ENCODE data around the gene FLNB. TPM values are rescaled to one million over a fixed set of nuclear protein-coding genes. Genes with fewer than 3 reads are reported as not detected.

FLNB gene
- total RNA-seq, 1 donor from 2014 or later: 80.9 TPM

DNA sequence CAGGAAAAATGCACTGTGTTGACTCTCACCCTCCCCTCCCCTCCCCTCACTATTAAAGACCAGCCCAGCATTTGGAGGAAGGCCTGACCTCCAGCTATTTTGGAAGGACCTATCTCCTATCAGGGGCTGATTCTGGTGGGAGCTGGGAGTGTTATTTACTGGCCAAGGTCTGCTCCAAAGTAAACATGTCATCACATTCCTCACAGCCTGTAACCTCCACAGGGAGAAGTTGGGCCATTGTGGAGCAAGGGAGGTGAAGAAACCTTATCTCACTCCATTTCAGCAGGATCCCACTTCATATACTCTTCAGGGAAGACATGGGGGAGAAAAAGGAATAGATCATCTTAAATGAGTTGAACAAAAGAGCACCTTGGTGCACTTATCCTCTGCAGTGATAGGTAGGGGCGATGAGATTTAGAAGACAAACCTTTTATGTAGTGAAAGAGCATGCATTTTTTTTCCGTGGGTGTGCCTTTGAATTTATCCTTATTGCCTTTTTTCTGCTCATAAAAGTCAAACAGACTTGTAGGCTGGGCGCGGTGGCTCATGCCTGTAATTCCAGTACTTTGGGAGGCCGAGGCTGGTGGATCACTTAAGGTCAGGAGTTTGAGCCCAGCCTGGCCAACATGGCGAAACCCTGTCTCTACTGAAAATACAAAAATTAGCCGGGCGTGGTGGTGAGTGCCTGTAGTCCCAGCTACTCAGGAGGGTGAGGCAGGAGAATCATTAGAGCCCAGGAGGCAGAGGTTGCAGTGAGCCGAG, 15.6 kb upstream of the FLNB start:
- no peak overlapping the region for H3K4me3 ChIP-seq (ENCODE audit: low read length in 3 of 3)
- no peak overlapping the region for H3K27ac ChIP-seq (ENCODE audit: low read depth, low read length)
- no peaks in the 10 kb centered on the region for H3K9me3 ChIP-seq (ENCODE audit: control insufficient read depth in 3 of 3, low read length in 3 of 3)
- H3K4me1 ChIP-seq (ENCODE audit: control insufficient read depth in 3 of 3, insufficient read depth in 3 of 3, low read length in 3 of 3): no peaks in the 10 kb centered on the region
- no peak overlapping the region for H3K9ac ChIP-seq (ENCODE audit: low read depth in 1 of 3, low read length in 3 of 3)
- H3K36me3 ChIP-seq (ENCODE audit: control insufficient read depth in 3 of 3, insufficient read depth in 3 of 3, low read length in 3 of 3): no peaks in the 10 kb centered on the region
- no peaks in the 10 kb centered on the region for H3K27me3 ChIP-seq (ENCODE audit: control insufficient read depth in 3 of 3, insufficient read depth in 3 of 3, low read length in 3 of 3)

DNA sequence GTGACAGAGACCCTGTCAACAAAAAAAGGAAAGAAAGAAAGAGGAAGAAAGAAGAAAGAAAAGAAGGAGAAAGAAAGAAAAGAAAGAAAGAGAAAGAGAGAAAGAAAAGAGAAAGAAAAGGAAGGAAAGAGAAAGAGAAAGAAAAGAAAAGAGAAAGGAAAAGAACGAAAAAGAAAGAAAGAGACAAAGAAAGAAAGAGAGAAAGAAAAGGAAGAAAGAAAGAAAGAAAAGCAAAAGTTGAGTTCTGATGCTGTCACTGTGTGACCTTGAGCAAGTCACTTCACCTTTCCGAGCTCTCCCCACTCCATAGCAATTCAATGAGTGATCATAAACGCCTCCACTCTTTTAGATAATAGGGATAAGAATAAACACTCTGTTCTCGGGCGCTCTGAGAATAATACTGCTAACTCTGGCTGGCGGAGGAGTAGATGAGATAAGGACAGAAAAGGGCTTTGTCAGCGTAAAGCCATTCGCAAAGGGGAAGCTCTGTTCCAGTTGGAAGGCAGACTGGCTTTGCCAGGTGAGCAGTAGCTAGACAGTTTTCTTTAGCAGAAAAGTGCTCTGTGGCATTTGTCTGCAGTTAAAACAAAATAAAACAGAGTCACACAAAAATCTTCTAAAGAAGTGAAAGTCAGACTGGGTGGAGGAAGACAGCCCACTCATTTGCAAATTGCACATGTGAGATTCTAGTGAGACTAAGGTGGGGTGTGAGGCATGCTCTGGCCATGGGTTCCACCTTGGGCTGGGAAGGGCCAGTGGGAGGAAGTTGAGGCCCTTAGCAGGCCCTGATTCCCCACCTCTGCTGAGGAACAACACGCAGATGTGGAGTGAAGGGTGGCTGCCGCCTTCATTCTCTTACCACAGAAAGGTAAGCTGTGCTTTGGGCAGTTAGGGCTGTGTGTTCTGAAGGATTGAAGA, 9.6 kb upstream of the FLNB start:
- no peaks in the 10 kb centered on the region for H3K4me1 ChIP-seq (ENCODE audit: control insufficient read depth in 3 of 3, insufficient read depth in 3 of 3, low read length in 3 of 3)
- H3K9me3 ChIP-seq (ENCODE audit: control insufficient read depth in 3 of 3, low read length in 3 of 3): no peaks in the 10 kb centered on the region
- H3K9ac ChIP-seq (ENCODE audit: low read depth in 1 of 3, low read length in 3 of 3): no peak overlapping the region
- no peak overlapping the region for H3K4me3 ChIP-seq (ENCODE audit: low read length in 3 of 3)
- H3K27ac ChIP-seq (ENCODE audit: low read depth, low read length): no peak overlapping the region
- no peaks in the 10 kb centered on the region for H3K27me3 ChIP-seq (ENCODE audit: control insufficient read depth in 3 of 3, insufficient read depth in 3 of 3, low read length in 3 of 3)
- H3K36me3 ChIP-seq (ENCODE audit: control insufficient read depth in 3 of 3, insufficient read depth in 3 of 3, low read length in 3 of 3): no peaks in the 10 kb centered on the region

DNA sequence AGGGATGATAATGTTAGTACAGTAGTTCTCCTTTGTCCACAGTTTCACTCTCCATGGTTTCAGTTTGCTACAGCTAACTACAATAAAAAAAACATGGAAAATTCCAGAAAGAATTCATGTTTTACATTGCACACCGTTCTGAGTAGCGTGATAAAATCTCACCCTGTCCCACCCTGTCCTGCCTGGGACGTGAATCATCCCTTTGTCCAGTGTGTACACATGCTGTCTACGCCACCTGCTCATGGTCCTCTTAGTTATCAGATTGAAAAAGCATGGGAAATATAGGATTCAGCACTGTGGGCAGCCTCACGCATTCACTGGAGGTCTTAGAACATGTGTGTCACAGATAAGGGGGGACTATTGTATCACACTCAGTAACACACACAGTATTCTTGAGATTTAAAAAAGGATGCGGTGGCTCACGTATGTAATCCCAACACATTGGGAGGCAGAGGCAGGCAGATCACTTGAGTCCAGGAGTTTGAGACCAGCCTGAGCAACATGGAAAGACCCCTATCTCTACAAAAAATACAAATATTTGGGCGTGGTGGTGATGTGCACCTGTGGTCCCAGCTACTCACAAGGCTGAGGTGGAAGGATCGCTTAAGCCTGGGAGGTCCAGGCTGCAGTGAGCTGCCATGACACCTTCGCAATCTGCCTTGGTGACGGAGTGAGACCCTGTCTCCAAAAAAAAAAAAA, 8.7 kb upstream of the FLNB start:
- no peak overlapping the region for H3K27ac ChIP-seq (ENCODE audit: low read depth, low read length)

DNA sequence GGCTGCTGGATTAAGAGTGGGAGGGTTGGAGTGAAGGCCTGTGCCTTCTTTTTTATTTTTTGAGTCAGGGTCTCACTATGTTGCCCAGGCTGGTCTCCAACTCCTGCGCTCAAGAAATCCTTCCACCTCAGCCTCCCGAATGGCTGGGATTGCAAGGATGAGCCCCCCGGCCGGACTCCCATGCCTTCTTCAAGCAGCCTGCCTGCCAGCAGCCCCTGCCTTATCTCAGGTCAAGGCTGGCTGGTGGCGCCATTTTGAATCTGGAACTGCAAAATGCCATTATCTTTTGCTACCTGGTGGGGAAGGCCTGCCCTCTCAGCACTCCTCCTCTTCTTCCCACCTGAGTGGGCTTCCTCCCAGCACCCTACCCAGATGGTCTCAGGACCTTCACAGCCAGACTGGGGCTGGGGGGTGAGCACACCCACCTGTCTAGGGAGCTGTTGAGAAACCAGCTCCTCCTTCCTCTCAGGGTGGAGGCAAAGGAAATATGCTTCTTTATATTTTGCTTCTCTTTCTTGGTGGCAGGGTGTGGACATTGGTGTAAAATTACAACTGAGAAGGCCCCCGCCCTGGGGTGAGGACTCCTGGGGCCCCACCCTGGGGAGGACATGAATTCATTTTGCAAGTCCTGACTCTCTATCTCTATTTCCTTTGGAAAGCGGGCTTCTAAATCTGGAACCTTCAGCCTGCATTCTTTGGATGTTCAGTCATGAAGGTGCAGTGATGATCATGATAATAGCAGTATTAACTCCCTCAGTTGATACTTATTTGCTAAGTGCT, 7.7 kb upstream of the FLNB start:
- Histone ChIP-seq H3K27me3 (ENCODE audit: control insufficient read depth in 3 of 3, insufficient read depth in 3 of 3, low read length in 3 of 3) (no peaks in the 10 kb centered on the region), H3K27ac (ENCODE audit: low read depth, low read length) (no peak overlapping the region), H3K4me1 (ENCODE audit: control insufficient read depth in 3 of 3, insufficient read depth in 3 of 3, low read length in 3 of 3) (no peaks in the 10 kb centered on the region), H3K9ac (ENCODE audit: low read depth in 1 of 3, low read length in 3 of 3) (no peak overlapping the region), H3K9me3 (ENCODE audit: control insufficient read depth in 3 of 3, low read length in 3 of 3) (no peaks in the 10 kb centered on the region), H3K36me3 (ENCODE audit: control insufficient read depth in 3 of 3, insufficient read depth in 3 of 3, low read length in 3 of 3) (no peaks in the 10 kb centered on the region), H3K4me3 (ENCODE audit: low read length in 3 of 3) (no peak overlapping the region)

More for the DNA sequence above, 8.7 kb upstream of the FLNB start:
- no peaks in the 10 kb centered on the region for H3K36me3 ChIP-seq (ENCODE audit: control insufficient read depth in 3 of 3, insufficient read depth in 3 of 3, low read length in 3 of 3)
- no peaks in the 10 kb centered on the region for H3K9me3 ChIP-seq (ENCODE audit: control insufficient read depth in 3 of 3, low read length in 3 of 3)
- H3K9ac ChIP-seq (ENCODE audit: low read depth in 1 of 3, low read length in 3 of 3): no peak overlapping the region
- H3K27me3 ChIP-seq (ENCODE audit: control insufficient read depth in 3 of 3, insufficient read depth in 3 of 3, low read length in 3 of 3): no peaks in the 10 kb centered on the region
- no peaks in the 10 kb centered on the region for H3K4me1 ChIP-seq (ENCODE audit: control insufficient read depth in 3 of 3, insufficient read depth in 3 of 3, low read length in 3 of 3)
- H3K4me3 ChIP-seq (ENCODE audit: low read length in 3 of 3): no peak overlapping the region

DNA sequence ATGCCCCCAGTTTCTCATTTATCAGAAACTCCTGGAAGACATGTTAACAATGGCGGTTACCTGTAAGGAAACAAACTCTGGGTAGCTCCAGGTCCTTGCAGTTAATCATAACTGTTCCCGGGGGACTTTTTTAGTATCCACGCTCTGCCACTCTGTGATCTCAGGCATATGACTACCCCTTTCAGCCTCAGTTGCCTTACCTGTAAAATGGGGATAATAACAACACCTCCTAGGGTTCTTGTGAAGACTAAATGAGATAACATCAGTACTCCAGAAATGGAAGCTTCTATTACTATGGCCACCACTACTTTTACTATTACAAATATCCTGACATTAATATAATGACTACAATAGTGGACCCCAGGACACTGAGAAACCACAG, 7.1 kb upstream of the FLNB start:
- no peaks in the 10 kb centered on the region for H3K4me1 ChIP-seq (ENCODE audit: control insufficient read depth in 3 of 3, insufficient read depth in 3 of 3, low read length in 3 of 3)
- no peaks in the 10 kb centered on the region for H3K27me3 ChIP-seq (ENCODE audit: control insufficient read depth in 3 of 3, insufficient read depth in 3 of 3, low read length in 3 of 3)
- H3K9me3 ChIP-seq (ENCODE audit: control insufficient read depth in 3 of 3, low read length in 3 of 3): no peaks in the 10 kb centered on the region
- no peak overlapping the region for H3K4me3 ChIP-seq (ENCODE audit: low read length in 3 of 3)
- H3K36me3 ChIP-seq (ENCODE audit: control insufficient read depth in 3 of 3, insufficient read depth in 3 of 3, low read length in 3 of 3): no peaks in the 10 kb centered on the region
- no peak overlapping the region for H3K27ac ChIP-seq (ENCODE audit: low read depth, low read length)
- H3K9ac ChIP-seq (ENCODE audit: low read depth in 1 of 3, low read length in 3 of 3): no peak overlapping the region

DNA sequence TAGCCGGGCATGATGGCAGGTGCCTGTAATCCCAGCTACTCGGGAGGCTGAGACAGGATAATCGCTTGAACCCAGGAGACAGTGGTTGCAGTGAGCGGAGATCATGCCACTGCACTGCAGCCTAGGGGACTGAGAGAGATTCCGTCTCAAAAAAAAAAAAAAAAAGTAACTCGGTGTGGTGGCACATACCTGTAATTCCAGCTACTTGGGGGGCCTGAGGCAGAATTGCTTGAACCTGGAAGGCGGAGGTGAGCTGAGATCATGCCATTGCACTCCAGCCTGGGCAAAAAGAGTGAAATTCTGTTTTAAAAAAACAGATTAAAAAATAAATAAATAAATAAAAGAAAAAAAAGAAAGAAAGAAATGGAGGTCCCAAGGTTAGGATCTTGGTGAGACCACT, 6.2 kb upstream of the FLNB start:
- H3K9me3 ChIP-seq (ENCODE audit: control insufficient read depth in 3 of 3, low read length in 3 of 3): no peaks in the 10 kb centered on the region
- no peaks in the 10 kb centered on the region for H3K4me1 ChIP-seq (ENCODE audit: control insufficient read depth in 3 of 3, insufficient read depth in 3 of 3, low read length in 3 of 3)
- no peaks in the 10 kb centered on the region for H3K36me3 ChIP-seq (ENCODE audit: control insufficient read depth in 3 of 3, insufficient read depth in 3 of 3, low read length in 3 of 3)
- H3K9ac ChIP-seq (ENCODE audit: low read depth in 1 of 3, low read length in 3 of 3): no peak overlapping the region
- H3K27ac ChIP-seq (ENCODE audit: low read depth, low read length): no peak overlapping the region
- no peaks in the 10 kb centered on the region for H3K27me3 ChIP-seq (ENCODE audit: control insufficient read depth in 3 of 3, insufficient read depth in 3 of 3, low read length in 3 of 3)
- H3K4me3 ChIP-seq (ENCODE audit: low read length in 3 of 3): no peak overlapping the region

DNA sequence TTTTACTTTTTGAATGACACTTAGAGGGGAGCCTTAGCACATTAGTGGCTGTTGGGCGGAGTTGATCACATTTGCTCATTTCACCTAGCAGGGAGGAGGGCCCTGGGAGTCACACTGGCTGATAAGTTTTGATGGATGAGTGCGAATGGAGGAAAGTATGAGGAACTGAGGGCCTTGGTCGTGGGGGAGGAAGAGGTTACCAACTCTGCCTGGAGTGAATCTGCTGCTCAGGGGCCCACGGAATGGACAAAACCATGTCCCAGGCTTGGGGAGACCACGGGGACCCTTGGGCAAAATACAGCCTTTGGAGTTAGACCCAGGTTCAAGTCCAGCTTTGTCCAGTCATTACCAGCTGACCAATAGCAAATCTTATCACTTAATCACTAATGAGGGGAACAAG, 5.1 kb upstream of the FLNB start:
- Histone ChIP-seq H3K9me3 (ENCODE audit: control insufficient read depth in 3 of 3, low read length in 3 of 3) (no peaks in the 10 kb centered on the region), H3K4me3 (ENCODE audit: low read length in 3 of 3) (no peak overlapping the region), H3K36me3 (ENCODE audit: control insufficient read depth in 3 of 3, insufficient read depth in 3 of 3, low read length in 3 of 3) (no peaks in the 10 kb centered on the region), H3K27me3 (ENCODE audit: control insufficient read depth in 3 of 3, insufficient read depth in 3 of 3, low read length in 3 of 3) (no peaks in the 10 kb centered on the region), H3K27ac (ENCODE audit: low read depth, low read length) (no peak overlapping the region), H3K9ac (ENCODE audit: low read depth in 1 of 3, low read length in 3 of 3) (no peak overlapping the region), H3K4me1 (ENCODE audit: control insufficient read depth in 3 of 3, insufficient read depth in 3 of 3, low read length in 3 of 3) (no peaks in the 10 kb centered on the region)

DNA sequence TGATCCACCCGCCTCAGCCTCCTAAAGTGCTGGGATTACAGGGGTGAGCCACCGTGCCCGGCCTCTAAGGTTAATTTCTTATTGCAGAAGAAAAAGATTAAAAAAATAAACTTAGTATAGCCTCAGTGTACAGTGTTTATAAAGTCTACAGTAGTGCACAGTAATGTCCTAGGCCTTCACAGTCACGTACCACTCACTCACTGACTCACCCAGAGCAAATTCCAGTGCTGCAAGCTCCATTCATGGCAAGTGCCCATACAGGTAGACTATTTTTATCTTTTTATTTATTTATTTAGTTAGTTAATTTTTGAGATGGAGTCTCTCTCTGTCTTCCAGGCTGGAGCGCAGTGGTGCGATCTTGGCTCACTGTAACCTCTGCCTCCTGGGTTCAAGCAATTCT, 3.2 kb upstream of the FLNB start:
- H3K4me1 ChIP-seq (ENCODE audit: control insufficient read depth in 3 of 3, insufficient read depth in 3 of 3, low read length in 3 of 3): peaks cover 10 to 16% (median 16%) of the 10 kb centered on the region in 3 donors
- no peak overlapping the region for H3K27ac ChIP-seq (ENCODE audit: low read depth, low read length)
- H3K27me3 ChIP-seq (ENCODE audit: control insufficient read depth in 3 of 3, insufficient read depth in 3 of 3, low read length in 3 of 3): peaks cover 2 to 17% (median 14%) of the 10 kb centered on the region in 3 donors
- no peaks in the 10 kb centered on the region for H3K36me3 ChIP-seq (ENCODE audit: control insufficient read depth in 3 of 3, insufficient read depth in 3 of 3, low read length in 3 of 3)
- no peak overlapping the region for H3K9ac ChIP-seq (ENCODE audit: low read depth in 1 of 3, low read length in 3 of 3)
- H3K4me3 ChIP-seq (ENCODE audit: low read length in 3 of 3): no peak overlapping the region
- no peaks in the 10 kb centered on the region for H3K9me3 ChIP-seq (ENCODE audit: control insufficient read depth in 3 of 3, low read length in 3 of 3)

DNA sequence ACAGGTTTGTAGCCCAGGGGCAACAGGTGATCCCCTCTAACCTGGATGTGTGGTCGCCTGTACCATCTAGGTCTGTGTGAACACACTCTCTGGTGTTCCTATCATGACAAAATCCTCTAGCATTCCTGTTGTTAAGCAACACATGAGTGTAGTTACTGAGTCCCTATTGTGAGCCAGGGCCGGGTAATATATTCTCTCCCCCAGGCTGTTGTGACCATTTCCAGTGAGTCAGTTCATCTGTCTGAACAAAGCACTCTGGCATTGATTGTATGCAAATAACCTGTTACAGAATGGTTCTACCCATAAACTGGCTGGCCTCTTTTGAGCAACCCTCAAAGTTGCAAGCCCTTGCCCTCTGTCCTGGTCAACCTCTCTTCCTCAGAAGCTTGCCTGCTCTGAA, 2.6 kb upstream of the FLNB start:
- Histone ChIP-seq H3K27me3 (ENCODE audit: control insufficient read depth in 3 of 3, insufficient read depth in 3 of 3, low read length in 3 of 3) (peaks cover 2 to 21% (median 15%) of the 10 kb centered on the region in 3 donors), H3K9me3 (ENCODE audit: control insufficient read depth in 3 of 3, low read length in 3 of 3) (no peaks in the 10 kb centered on the region), H3K36me3 (ENCODE audit: control insufficient read depth in 3 of 3, insufficient read depth in 3 of 3, low read length in 3 of 3) (no peaks in the 10 kb centered on the region), H3K27ac (ENCODE audit: low read depth, low read length) (no peak overlapping the region), H3K4me3 (ENCODE audit: low read length in 3 of 3) (no peak overlapping the region), H3K4me1 (ENCODE audit: control insufficient read depth in 3 of 3, insufficient read depth in 3 of 3, low read length in 3 of 3) (peaks cover 13 to 19% (median 18%) of the 10 kb centered on the region in 3 donors), H3K9ac (ENCODE audit: low read depth in 1 of 3, low read length in 3 of 3) (no peak overlapping the region)

Measured in skeletal muscle tissue (tissue), 4 donors.